Aortic smooth muscle cell (primary cell): ENCODE results near the gene UBQLN4. TPM values are rescaled to one million over a fixed set of nuclear protein-coding genes. Genes with fewer than 3 reads are reported as not detected.

ENCODE experiments used
- total RNA-seq: library from RNA; depleted of rRNA; stranded (reverse); fragments of >200 nt; gene quantifications from 2 replicates; pipeline ENCODE4 v1.2.3, GENCODE V29; 2014

UBQLN4 gene
- total RNA-seq = 9.8 and 11.6 TPM in 2 replicates

GRCh38 chr1:156053768-156054499 is at the start of gene UBQLN4:
Gene UBQLN4 (minus strand): TSS chr1:156053798. CDS start chr1:156053701, 97 bp downstream.

DNA sequence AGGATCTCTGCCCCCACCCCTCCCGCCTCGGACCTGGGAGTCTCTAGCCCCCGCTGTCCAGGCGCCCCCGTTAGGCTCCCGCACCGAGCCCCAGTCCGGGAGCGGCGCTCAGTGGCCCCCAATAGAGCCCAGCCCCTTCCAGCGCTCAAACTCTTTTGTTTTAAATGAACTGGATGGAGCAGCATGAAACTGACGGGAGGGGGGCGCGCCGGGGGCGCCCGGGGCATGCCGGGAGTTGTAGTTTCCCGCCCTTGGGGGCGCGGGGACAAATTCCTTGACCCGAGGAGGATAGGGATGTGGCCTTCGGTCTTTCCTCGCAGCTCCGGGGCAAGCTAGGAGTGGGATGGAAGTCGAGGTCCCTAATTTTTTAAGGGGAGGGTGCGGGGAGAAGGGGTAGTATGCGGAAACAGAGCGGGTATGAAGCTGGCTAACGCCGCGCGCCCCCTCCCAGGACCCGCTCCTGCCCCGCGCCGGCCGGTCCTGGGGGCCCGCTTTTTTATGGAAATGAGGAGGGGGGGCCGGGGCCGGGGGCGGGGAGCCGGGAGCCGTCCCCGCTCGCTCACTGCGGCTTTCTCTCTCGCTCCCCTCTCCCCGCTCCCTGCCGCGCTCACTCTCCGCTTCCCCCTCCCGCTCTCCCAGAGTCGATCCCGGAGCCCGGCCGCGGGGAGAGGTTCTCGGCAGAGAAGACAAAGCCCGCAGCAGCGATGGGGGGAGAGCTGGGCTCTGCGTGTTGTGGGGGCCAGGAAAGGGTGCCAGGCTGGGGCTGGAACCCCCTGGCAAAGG is 28.9 kb upstream of the UBQLN4 start, which contains the start of gene MEX3A:
Gene MEX3A (minus strand): TSS at position 157 of the 783 bp plus-strand sequence. CDS start 467 bp downstream, outside the sequence.

DNA sequence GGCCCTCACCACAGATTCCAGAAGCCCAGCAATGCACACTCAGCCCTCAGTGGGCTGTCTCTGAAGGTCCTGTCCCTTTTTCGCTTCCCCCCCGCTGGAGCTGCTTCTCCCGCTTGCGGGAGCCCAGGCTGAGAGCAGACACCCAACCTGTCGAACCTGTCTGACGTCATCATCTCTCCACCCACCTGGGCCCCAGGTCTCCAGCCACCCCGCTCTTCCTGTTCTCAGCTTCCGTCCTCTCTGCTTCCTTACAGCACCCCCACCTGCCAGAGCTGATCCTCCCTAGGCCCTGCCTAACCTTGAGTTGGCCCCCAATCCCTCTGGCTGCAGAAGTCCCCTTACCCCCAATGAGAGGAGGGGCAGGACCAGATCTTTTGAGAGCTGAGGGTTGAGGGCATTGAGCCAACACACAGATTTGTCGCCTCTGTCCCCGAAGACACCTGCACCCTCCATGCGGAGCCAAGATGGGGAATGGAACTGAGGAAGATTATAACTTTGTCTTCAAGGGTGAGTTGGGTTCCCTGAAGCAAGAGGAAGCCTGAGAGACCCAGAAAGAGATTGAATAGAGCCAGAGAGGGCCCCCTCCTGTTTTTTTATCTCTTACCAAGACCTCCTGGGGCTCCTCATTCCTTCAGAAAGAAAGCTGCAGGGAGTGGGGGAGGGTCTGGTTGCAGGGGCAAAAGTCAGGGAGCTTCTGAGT is 7.5 kb upstream of the UBQLN4 start, which contains the start of gene RAB25:
Gene RAB25 (plus strand): TSS at position 224 of the 700 bp plus-strand sequence. CDS start 241 bp downstream, at position 465.

DNA sequence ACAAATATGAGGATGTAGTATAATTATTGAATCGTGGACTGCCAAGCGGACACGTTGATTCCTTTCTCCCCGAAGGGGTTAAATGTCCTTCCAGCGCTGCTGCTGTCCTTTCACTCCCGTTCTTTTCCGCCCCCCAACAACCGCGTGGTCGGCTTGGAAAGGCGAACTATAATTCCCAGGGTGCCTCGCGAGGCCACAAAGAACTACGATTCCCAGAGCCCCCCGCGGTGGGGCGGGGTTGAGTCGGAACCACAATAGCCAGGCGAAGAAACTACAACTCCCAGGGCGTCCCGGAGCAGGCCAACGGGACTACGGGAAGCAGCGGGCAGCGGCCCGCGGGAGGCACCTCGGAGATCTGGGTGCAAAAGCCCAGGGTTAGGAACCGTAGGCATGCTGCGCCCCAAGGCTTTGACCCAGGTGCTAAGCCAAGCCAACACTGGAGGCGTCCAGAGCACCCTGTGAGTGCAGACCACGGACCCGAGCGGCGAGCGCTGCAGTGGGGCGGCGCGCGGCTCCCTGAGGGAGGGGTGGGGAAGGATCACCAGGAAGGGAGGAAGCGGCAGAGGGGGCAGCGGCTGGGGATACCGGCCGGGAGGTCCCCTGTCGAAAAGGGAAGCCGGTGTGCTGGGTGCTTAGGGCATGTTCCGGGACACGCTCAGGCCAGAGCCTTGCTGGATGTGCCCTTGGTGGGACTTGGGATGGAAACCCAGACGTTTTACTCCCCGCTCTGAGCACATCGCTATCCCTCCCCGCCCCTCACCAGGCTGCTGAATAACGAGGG is 1.1 kb upstream of the UBQLN4 start, which contains the start of gene LAMTOR2:
Gene LAMTOR2 (plus strand): TSS at position 283 of the 781 bp plus-strand sequence. CDS start 108 bp downstream, at position 391.

DNA sequence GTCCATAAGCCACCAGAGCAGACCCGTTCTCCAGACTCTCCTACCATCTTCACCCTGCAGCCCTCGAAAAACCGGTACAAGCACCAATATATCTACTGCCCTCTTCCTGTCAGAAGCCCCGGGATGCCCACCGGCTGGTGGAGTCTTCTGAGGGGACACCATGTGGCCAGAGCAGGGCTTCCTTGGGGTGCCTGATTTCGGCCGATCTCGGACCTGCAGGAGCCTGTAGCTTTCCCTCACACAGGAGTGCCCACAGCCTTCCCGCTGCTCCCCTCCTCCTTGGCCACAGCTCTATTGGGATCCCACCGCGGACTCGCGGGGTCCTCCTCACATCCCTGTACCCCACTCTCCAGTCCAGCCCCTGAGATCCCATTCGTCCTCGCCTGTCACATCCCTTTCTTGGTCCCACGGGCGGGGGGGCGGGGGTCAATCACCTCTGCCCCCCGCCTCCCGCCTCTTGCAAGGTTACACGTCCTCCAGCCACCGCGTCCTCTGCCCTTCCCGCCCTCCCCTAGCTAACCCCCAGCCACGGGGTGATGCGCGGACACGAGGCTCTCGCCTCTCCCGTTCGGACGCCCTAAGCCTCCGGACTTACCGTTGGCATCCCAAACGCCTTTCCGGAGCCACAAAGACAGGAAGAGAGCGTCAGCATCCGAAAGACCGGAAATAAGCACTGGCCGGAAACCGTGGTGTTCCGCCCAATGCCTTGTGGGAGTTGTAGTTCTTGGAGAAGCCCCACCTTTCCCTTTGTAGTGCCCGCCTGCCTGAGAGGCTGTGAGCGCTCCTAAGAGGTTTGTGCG is 33.1 kb downstream of the UBQLN4 start, which contains the start of gene SSR2:
Gene SSR2 (minus strand): TSS at position 659 of the 800 bp plus-strand sequence. CDS start 784 bp downstream, outside the sequence.

Other genes starting within 250 kb of the UBQLN4 start
- gene GON4L, start 196.6 kb downstream of the UBQLN4 start, total RNA-seq = 28.7 and 34.8 TPM in 2 replicates
- gene SYT11, start 194.2 kb downstream of the UBQLN4 start, total RNA-seq = 80.1 and 93.3 TPM in 2 replicates
- gene RIT1, start 142.4 kb downstream of the UBQLN4 start, total RNA-seq = 46.0 and 61.7 TPM in 2 replicates
- 24.0 and 27.4 TPM in 2 replicates for gene KHDC4, start 119.4 kb downstream of the UBQLN4 start, total RNA-seq
- 0.12 TPM in 1 of 2 replicates, not detected in the other for gene RXFP4, start 112.2 kb downstream of the UBQLN4 start, total RNA-seq
- gene ARHGEF2, start 75.3 kb downstream of the UBQLN4 start, total RNA-seq = 63.7 and 69.6 TPM in 2 replicates
- gene SSR2, start 32.8 kb downstream of the UBQLN4 start, total RNA-seq = 356 and 368 TPM in 2 replicates
- 50.4 and 57.7 TPM in 2 replicates for gene LAMTOR2, start 984 bp upstream of the UBQLN4 start, total RNA-seq
- not detected in 2 replicates for gene RAB25, start 7.4 kb upstream of the UBQLN4 start, total RNA-seq
- gene MEX3A, start 28.7 kb upstream of the UBQLN4 start, total RNA-seq = 0.40 and 0.50 TPM in 2 replicates
- 2,412 and 2,559 TPM in 2 replicates for gene LMNA, start 60.9 kb upstream of the UBQLN4 start, total RNA-seq
- 3.0 and 6.8 TPM in 2 replicates for gene SEMA4A, start 99.8 kb upstream of the UBQLN4 start, total RNA-seq
- 9.2 and 10.1 TPM in 2 replicates for gene SLC25A44, start 140.3 kb upstream of the UBQLN4 start, total RNA-seq
- gene PMF1, start 159.2 kb upstream of the UBQLN4 start, total RNA-seq = 28.5 and 29.5 TPM in 2 replicates
- 0.13 TPM in 1 of 2 replicates, not detected in the other for gene BGLAP, start 188.4 kb upstream of the UBQLN4 start, total RNA-seq
- 0.26 and 0.44 TPM in 2 replicates for gene PAQR6, start 194.3 kb upstream of the UBQLN4 start, total RNA-seq
- gene SMG5, start 229.0 kb upstream of the UBQLN4 start, total RNA-seq = 31.1 and 35.0 TPM in 2 replicates
- gene TMEM79, start 230.5 kb upstream of the UBQLN4 start, total RNA-seq = 1.1 and 1.6 TPM in 2 replicates
- 67.9 and 83.3 TPM in 2 replicates for gene GLMP, start 241.9 kb upstream of the UBQLN4 start, total RNA-seq
- gene VHLL, start 245.5 kb upstream of the UBQLN4 start, total RNA-seq = 0.26 TPM in 1 of 2 replicates, not detected in the other